DMS 273 (cell line): ENCODE measurements around the gene FAF1.
"Not testable (repeated sequence)": the region's sequence is repeated elsewhere in the genome, so short reads cannot be mapped to it uniquely, and the experiment has no call there.

ENCODE experiments used
- DNase-seq: peaks from one replicate; lab custom pipeline; 2025; ENCODE audit not compliant: unreplicated experiment; lab: John Stamatoyannopoulos, UW

FAF1 gene

DNA sequence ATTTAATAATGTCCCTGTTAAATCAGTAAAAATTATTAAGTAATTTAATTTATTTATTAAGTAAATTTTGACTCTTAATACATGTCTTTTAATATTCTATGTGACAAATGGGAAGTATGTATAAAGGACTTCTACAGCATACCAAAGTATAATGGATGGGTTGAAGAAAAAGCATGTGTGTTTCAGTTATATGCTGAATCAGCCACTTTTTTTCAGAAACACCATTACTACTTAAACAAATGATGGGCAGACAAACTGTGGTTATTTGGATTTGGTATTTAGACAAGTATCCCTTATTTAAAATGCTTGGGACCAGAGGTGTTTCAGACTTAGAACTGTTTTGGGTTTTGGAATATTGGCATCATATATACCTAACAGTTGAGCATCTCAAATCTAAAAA is 360.5 kb downstream of the FAF1 start:
- DNase-seq, result no peak

DNA sequence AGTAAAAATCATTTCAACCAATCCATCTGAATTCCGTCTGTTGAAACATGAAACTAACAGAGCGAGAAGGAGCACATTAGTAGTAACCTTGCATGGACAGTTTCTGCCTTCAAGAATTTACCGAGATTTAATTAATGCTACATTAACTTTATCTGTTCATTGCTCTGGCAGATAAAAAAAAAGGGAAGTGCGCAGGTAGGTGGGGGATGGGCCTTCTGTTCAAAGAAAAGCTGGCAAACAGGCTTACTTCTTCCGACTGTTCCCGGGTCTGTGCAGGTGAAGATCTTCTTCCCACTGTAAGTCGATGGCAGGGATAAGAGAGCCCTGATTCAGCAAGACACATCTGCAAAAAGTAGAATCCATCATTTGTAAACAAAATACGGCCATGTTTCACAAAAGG is 364.2 kb downstream of the FAF1 start:
- no peak for DNase-seq

DNA sequence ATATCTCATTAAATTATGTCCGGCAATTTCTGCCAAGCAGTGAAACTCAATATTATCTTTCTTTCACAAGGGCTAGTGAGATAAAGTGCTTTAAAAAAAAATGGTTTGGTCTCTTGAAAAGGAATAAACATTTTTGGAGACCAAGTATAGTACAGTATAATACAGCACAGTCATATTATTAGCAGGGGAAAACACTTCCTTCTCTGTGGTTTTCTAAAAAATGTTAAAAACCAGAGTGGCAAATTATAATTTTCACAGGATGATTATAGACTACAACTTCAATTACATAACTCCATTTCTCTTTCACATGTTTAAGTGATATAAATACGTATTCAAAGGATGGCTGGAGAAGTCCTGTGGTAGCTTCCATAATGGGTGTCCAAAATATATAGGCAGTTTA is 366.6 kb downstream of the FAF1 start:
- DNase-seq, result no peak

DNA sequence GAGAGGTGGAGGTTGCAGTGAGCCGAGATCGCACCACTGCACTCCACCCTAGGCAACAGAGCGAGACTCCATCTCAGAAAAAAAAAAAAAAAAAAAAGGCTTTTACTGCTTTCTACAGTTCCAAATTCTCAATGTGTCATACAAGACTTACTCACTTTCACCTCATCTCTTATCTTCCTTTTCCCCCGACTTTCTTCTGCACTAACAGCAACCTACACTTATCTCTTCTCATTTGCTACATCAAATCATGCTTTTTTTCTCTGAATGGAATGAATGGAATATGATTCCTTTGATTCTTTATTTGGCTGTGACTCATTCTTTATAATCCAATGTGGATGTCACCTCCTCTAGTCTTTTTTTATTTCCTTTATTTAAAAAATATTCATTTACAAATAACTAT is 368.5 kb downstream of the FAF1 start:
- DNase-seq, result no peak

DNA sequence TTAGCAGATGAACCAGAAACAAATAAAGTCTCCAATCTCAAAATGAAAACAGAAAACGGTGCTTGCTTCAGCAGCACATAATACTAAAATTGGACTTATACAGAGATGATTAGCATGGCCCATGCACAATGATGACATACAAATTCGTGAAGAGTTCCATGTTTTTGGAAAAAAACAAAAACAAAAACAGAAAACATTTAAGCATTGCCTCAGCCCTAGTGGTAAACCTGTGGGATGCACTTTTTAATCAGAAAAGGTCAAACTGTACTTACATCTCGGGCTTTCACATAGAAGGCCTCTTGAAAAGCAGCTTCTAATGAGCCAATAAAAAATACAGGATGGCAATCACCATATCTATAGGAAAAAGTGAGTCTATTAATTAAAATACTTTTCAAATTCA is 377.7 kb downstream of the FAF1 start:
- DNase-seq, result no peak

- no peak for DNase-seq
Observed at GRCh38 chr1:50570066-50570468, 390.0 kb downstream of the FAF1 start.

- no peak for DNase-seq
Observed at GRCh38 chr1:50568782-50569181, 391.3 kb downstream of the FAF1 start.

GRCh38 chr1:50566405-50566804 is 393.7 kb downstream of the FAF1 start:
- no peak for DNase-seq

DNA sequence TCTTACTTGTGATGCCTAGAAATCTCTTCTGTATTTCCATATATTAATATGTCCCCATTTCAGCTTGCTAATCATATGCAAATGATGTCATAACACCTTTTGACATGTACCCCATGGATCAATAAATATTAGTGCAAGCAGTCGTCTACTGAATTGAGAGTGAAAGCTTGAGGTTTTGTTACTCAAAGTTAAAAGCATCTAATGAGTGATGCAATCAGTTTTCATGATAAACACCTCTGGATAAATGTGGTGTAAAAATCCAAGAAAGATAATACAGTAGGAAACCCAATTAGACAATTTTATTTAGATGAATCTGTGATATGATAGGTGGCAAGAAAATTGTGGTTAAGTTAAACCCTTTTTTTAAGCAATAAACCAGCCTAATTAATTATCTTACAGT is 395.6 kb downstream of the FAF1 start:
- no peak for DNase-seq

GRCh38 chr1:50562106-50562505 is 398.0 kb downstream of the FAF1 start:
- no peak for DNase-seq

- no peak for DNase-seq
Observed at GRCh38 chr1:50559421-50559820, 400.6 kb downstream of the FAF1 start.

GRCh38 chr1:50553921-50554320 is 406.1 kb downstream of the FAF1 start:
- DNase-seq, result no peak

GRCh38 chr1:50548243-50548642 is 411.8 kb downstream of the FAF1 start:
- DNase-seq, result no peak

GRCh38 chr1:50542362-50542761 is 417.7 kb downstream of the FAF1 start:
- DNase-seq, result no peak

DNA sequence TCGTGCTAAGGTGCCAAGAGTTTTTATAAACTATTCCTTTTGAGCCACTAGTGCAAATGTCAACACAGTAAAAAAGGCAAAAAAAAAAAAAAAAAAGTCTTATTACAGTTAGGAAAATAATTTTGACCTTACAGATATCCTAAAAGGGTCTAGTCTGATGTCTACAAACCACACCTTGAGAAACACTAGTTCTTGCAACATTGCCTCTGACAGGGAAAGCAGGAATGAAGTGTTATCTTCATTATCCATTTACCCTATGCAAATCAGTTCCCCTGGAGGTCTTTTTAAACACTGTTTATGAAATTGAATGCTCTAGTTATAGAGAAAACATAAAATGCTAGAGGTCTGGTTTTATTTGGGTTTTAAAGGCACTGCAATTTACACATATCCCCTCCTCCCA is 421.6 kb downstream of the FAF1 start:
- DNase-seq, result no peak

DNA sequence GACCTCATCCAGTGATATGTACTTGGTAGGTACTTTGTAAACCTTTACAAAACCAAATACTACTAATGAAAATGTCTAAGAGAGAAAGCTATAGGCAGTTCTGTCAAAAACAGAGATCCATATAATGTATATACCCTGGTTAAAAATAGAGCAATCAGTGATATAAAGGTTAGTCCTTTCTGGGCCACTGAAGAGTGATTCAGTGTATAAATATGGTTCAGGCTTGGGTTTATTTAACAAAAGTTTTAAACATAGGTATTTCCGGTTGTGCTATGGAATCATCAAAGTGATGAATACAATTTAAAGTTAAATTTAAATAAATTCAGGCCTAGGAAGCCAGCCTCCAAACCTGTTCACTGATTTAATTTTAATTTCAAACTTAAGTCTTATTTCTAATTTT is 428.5 kb downstream of the FAF1 start:
- no peak for DNase-seq

- DNase-seq, result no peak
Observed at GRCh38 chr1:50531027-50531426, 429.0 kb downstream of the FAF1 start.

GRCh38 chr1:50529510-50529909 is 430.6 kb downstream of the FAF1 start:
- no peak for DNase-seq

DNA sequence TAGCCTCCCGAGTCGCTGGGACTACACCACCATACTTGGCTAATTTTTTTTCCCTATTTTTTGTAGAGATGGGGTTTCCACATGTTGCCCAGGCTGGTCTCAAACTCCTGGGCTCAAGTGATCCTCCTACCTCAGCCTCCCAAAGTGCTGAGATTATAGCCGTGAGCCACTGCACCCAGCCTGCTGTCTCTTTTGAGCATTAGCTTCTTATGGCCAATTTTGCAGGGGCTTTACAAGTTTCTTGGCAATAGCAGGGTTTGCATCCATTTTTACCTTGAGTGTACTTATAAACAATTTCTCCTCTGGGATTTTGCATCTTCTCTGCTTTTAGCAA is 432.1 kb downstream of the FAF1 start:
- not testable (repeated sequence) for DNase-seq

GRCh38 chr1:50527249-50527986 is 432.6 kb downstream of the FAF1 start:
- DNase-seq, result no peak

DNA sequence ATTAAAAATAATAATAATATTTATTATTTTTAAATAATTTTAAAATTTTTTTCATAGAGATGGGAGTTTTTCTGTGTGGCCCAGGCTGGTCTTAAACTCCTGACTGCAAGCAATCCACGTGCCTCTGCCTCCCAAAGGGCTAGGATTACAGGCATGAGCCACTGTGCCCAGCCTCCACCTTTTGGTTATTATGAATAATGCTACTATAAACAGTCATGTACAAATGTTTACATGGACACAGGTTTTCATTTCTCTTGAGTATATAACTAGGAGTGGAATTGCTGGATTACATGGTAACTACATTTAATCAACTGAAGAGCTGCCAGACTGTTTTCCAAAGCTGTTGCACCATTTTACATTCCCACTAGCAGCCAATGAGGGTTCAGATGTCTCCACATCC is 433.6 kb downstream of the FAF1 start:
- no peak for DNase-seq

- no peak for DNase-seq
Observed at GRCh38 chr1:50523548-50523947, 436.5 kb downstream of the FAF1 start.

- no peak for DNase-seq
Observed at GRCh38 chr1:50522691-50523342, 437.2 kb downstream of the FAF1 start.
